PC-9 (cell line): ENCODE data around the gene ZNF552.

Experiments
- EZH2 ChIP-seq: fragments of 200-600 bp; sonication (generic); IDR thresholded peaks from 2 replicates; pipeline ENCODE4 v1.8.0; 2017; ENCODE audit warnings: antibody characterized with exemption, low read depth
- TF ChIP-seq, protein P1 (sequence below): fragments of 200-600 bp; sonication (generic); conservative IDR thresholded peaks from 2 replicates; pipeline ENCODE4 v1.6.1; 2017; ENCODE audit warnings: mixed run types, antibody characterized with exemption, mild to moderate bottlenecking, moderate library complexity

DNA sequence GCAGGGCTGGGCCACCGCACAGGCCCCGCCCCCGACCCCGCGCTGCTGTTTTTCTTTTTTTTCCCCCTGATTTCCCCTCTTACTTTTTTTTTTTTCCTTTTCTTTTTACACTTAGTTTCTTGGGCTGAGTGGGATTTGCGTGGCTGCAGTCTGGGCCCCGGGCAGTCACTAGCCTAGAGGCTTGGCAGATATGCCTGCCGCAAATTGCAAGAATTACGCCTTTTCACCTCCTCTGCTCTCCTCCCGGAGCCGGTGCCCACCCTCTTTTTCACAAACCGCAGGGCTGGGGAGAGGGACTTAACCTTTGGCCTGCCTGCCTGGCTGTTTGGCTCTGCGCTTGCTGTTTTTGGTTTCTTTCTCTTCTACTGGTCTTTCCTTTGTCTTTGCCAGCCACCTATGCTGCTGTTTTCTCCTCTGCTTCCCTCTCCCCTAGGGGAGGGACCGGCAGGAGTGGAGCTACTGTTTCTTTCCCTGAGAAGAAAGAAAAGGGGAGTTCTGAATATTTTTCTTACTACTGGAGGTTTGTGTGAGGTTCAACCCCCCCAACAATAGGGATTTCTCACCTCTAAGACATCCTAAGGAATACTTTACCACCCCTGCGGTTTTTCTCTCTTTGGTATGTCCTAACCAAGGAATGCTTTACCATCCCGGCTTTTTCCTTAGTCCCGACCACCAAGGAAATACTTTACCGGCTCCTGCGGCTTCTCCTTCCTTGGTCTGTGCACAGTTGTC, 11.0 kb downstream of the ZNF552 start:
- TF ChIP-seq, protein P1, sequence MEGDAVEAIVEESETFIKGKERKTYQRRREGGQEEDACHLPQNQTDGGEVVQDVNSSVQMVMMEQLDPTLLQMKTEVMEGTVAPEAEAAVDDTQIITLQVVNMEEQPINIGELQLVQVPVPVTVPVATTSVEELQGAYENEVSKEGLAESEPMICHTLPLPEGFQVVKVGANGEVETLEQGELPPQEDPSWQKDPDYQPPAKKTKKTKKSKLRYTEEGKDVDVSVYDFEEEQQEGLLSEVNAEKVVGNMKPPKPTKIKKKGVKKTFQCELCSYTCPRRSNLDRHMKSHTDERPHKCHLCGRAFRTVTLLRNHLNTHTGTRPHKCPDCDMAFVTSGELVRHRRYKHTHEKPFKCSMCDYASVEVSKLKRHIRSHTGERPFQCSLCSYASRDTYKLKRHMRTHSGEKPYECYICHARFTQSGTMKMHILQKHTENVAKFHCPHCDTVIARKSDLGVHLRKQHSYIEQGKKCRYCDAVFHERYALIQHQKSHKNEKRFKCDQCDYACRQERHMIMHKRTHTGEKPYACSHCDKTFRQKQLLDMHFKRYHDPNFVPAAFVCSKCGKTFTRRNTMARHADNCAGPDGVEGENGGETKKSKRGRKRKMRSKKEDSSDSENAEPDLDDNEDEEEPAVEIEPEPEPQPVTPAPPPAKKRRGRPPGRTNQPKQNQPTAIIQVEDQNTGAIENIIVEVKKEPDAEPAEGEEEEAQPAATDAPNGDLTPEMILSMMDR: no peak
- no peak for TF ChIP-seq EZH2
